Rectal smooth muscle tissue (tissue), 1 donor: ENCODE results near the gene KARS1.

Experiments
- H3K27ac ChIP-seq: one replicate; pipeline ENCODE4 v1.7.0; 2013; ENCODE audit warnings: low read depth, low read length, inconsistent platforms
- H3K27me3 ChIP-seq: one replicate; pipeline ENCODE4 v1.7.0; 2013; ENCODE audit warnings: low read length; ENCODE audit not compliant: control insufficient read depth, insufficient read depth
- H3K36me3 ChIP-seq: one replicate; pipeline ENCODE4 v1.7.0; 2013; ENCODE audit warnings: low read length; ENCODE audit not compliant: control insufficient read depth, insufficient read depth
- H3K4me1 ChIP-seq: one replicate; pipeline ENCODE4 v1.7.0; 2013; ENCODE audit warnings: low read length; ENCODE audit not compliant: control insufficient read depth, insufficient read depth
- H3K4me3 ChIP-seq: one replicate; pipeline ENCODE4 v1.7.0; 2013; ENCODE audit warnings: low read length
- H3K9ac ChIP-seq: one replicate; pipeline ENCODE4 v1.7.0; 2013; ENCODE audit warnings: low read length

Gene KARS1

DNA sequence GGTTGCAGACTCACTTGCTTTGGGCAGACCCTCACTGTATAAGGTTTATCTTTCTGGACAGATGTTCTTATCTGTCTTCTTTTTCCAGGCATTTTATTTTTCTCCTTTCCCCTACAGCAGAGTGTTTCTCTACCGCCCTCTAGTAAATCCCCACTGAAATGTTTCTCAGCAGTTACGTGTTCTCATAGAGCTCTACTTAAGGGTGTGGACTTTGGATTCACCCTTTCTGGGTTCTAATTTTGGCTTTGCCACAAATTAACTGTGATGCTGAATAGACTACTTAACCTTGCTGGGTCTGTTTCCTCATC lies 26.3 kb downstream of the KARS1 start:
- peaks cover 11% of the 10 kb centered on the region for H3K4me1 ChIP-seq
- H3K27ac ChIP-seq = no peak overlapping the region
- H3K9ac ChIP-seq = no peak overlapping the region
- peaks cover 24% of the 10 kb centered on the region for H3K36me3 ChIP-seq
- H3K27me3 ChIP-seq = no peaks in the 10 kb centered on the region
- H3K4me3 ChIP-seq = no peak overlapping the region

DNA sequence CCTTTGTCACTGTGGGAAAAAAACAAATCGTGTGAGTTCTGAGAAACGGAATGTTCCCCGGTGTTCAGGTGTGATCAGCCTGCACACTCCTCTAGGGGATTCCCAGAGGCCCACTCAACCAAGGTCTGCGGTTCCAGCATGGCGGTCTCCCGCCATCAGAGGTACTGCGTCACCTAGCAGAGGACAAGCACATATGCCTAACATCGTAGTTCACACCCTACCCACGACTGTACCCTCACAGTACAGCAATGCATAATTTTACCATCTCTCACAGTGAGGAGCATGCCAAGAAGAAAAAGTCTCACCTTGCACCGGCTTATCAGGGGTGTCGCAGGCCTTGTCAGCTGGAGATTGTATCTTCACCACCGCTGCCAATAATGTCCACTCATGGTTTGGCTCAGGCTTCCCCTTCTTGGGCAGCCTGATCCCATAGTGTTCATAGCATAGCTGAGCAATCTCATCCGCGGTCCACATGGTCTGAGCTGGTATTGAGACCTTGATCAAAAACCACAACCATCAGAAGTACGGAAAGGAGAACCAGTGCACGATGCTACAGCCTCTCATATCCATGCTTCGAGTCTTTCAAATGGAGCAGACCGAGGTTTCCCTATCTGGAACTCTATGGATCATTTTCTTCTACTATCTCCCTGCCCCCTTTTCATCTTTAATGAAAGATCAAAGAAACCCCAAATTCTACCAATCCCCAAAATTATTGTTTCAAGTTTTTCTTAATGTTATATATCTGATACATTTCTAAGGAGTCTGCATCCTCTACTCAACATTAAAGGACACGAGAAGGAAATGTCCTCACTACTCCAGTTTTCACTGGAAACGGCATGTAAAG lies 26.9 kb downstream of the KARS1 start:
- Histone ChIP-seq H3K4me1 (peaks cover 11% of the 10 kb centered on the region), H3K4me3 (no peak overlapping the region), H3K9ac (no peak overlapping the region), H3K36me3 (peaks cover 18% of the 10 kb centered on the region), H3K27ac (no peak overlapping the region), H3K27me3 (no peaks in the 10 kb centered on the region)

DNA sequence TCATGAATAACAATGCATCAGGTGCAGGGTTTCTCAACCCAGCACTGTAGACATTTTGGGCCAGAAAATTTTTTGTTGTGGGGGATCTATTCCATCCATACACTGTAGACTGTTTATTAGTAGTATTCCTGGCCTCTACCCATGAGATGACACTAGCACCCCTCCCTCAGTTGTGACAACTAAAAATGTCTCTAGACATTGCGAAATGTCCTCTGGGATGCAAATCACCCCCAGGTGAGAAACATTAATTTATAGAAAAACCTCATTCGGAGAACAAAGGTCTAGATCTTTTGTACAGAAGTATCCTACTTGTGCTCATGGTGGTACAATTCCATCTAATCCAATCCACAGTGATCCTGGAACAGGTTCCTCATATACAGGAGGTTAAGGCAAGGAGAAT lies 28.7 kb downstream of the KARS1 start:
- Histone ChIP-seq H3K27ac (no peak overlapping the region), H3K4me3 (no peak overlapping the region), H3K4me1 (peaks cover 11% of the 10 kb centered on the region), H3K9ac (no peak overlapping the region), H3K27me3 (no peaks in the 10 kb centered on the region), H3K36me3 (peaks cover 17% of the 10 kb centered on the region)

DNA sequence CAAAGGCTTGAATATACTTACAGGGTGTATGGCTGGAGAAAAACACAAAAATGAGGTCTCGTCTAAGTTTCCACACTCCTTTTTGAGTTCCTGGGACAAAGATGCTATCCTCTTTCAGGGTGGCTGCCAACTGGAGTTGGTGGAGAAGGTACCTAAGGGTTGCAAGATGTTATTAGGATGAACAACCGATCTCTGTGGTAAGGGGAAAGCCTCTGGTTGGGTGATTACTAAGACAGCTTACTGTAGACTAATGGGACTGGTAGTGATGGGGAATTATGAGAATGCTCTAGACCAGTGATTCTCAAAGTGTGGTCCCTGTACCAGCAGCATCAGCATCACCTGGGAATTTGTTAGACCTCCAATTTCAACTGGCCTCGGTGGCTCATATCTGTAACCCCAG lies 30.3 kb downstream of the KARS1 start:
- Histone ChIP-seq H3K36me3 (peaks cover 19% of the 10 kb centered on the region), H3K27me3 (no peaks in the 10 kb centered on the region), H3K4me1 (peaks cover 6% of the 10 kb centered on the region), H3K27ac (no peak overlapping the region), H3K9ac (no peak overlapping the region), H3K4me3 (no peak overlapping the region)

DNA sequence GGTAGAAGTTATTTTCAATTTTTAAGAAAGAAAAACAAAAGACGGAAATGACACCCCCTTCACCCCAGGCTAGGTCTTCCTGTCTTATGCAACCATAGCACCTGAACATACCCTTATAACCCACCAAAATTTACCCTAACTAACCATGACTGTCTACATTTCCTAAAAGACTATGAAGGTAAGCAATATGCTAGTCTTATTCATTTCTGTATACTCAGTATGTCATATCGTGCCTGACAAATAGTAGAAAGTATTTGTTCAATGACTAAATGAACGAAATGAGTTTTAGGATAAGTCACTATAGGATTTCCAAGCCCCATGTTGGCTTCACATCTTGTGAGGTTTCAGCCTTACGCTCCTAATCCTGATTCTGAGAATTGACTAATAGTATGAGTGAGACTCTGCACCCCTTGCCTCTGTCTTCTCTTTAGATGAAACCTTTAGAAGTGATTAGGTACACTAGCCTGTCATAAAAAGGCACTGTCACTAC lies 30.9 kb downstream of the KARS1 start:
- no peak overlapping the region for H3K4me3 ChIP-seq
- no peak overlapping the region for H3K9ac ChIP-seq
- peaks cover under 1% of the 10 kb centered on the region for H3K4me1 ChIP-seq
- H3K27ac ChIP-seq = no peak overlapping the region
- H3K27me3 ChIP-seq = no peaks in the 10 kb centered on the region
- peaks cover 21% of the 10 kb centered on the region for H3K36me3 ChIP-seq

DNA sequence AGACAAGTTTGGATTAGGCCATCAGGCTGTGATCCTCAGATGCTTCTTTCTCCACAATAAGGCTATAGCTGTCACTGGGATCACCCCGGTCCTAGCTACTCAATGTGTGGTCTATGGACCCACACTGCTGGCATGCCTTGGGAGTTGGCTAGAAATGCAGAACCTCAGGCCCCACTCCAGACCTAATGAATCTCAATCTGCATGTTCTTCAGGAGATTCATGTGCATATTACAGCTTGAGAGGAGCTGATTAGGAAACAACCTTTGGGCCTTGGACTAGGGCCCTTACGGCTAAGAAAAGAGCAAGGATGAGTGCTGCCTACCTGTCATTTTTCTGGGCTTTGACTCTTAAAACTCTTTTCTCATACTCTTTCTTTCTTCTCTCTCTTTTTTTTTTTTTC lies 31.8 kb downstream of the KARS1 start:
- Histone ChIP-seq H3K4me3 (no peak overlapping the region), H3K27me3 (no peaks in the 10 kb centered on the region), H3K36me3 (peaks cover 21% of the 10 kb centered on the region), H3K4me1 (no peaks in the 10 kb centered on the region), H3K9ac (no peak overlapping the region), H3K27ac (no peak overlapping the region)

DNA sequence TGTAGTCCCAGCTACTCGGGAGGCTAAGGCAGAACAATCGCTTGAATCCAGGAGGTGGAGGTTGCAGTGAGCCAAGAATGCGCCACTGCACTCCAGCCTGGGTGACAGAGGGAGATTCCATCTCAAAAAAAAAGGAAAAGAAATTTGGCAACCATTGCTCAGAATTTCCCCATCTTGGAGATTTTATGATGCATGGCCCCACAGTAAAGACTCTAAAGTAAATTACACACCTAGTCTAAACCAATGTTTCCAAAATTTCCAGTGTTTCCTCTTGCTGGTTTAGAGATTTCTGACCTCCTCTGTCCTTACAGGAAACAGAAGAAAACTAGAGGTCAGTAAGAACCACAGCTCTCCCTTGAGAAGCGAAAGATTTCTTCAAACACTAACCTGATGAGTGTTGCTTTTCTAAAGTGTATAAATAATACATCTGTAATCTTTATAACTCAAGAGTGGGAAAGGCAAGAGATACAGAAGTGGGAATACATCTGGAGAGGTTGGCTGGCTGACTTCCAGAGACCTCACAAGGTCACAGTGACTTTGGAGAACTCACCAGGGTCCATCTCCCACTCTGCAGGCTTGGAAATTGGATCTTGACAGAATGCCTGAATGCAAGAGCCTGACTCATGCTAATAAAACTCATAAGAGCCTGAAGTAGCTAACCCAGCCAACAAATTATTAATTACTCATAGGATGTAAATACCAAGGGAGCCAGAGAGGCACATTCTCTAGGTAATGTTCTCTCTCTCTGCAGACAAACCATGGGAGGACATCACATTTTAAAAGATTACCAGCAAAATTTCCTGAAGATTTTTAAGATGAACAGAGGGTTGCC lies 33.2 kb downstream of the KARS1 start:
- Histone ChIP-seq H3K4me1 (no peaks in the 10 kb centered on the region), H3K4me3 (no peak overlapping the region), H3K36me3 (peaks cover 22% of the 10 kb centered on the region), H3K27ac (no peak overlapping the region), H3K27me3 (no peaks in the 10 kb centered on the region), H3K9ac (no peak overlapping the region)

DNA sequence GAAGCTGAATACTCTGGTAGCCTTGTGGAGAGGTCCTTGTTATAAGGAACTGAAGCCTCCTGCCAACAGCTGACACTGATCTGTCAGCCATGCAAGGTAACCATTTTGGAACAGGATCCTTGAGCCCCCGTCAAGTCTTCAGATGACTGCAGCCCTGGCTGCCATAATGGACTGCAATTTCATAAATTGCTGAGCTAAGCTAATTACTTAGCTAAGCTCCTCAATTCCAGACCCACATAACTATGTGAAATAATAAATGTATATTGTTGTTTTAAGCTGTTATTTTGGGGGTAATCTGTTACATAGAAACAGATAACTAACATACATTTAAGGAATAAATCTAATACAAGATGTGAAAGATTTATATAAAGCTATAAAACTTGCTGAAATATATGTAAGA lies 41.0 kb downstream of the KARS1 start:
- Histone ChIP-seq H3K27me3 (no peaks in the 10 kb centered on the region), H3K4me3 (no peak overlapping the region), H3K36me3 (peaks cover 34% of the 10 kb centered on the region), H3K9ac (no peak overlapping the region), H3K4me1 (no peaks in the 10 kb centered on the region), H3K27ac (no peak overlapping the region)

DNA sequence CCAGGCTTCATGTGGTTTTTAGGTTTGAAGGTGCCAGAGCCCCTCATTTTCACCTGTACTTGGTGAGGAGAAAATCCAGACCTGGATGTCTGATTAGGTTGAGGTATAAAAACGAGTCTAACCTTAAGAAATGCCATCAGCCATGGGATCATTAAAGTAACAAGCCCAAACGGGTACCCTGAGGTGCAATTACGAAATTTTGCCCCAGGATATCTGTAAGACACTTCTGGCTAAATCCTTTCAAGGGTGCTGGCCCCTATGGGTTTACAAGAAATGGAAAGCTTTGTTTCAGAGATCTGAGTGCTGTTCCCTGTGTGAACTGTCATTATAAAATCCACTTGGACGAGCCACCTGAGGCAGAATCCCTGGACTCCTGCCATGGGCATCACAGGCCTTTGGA lies 44.2 kb downstream of the KARS1 start:
- H3K36me3 ChIP-seq = peaks cover 25% of the 10 kb centered on the region
- no peak overlapping the region for H3K4me3 ChIP-seq

DNA sequence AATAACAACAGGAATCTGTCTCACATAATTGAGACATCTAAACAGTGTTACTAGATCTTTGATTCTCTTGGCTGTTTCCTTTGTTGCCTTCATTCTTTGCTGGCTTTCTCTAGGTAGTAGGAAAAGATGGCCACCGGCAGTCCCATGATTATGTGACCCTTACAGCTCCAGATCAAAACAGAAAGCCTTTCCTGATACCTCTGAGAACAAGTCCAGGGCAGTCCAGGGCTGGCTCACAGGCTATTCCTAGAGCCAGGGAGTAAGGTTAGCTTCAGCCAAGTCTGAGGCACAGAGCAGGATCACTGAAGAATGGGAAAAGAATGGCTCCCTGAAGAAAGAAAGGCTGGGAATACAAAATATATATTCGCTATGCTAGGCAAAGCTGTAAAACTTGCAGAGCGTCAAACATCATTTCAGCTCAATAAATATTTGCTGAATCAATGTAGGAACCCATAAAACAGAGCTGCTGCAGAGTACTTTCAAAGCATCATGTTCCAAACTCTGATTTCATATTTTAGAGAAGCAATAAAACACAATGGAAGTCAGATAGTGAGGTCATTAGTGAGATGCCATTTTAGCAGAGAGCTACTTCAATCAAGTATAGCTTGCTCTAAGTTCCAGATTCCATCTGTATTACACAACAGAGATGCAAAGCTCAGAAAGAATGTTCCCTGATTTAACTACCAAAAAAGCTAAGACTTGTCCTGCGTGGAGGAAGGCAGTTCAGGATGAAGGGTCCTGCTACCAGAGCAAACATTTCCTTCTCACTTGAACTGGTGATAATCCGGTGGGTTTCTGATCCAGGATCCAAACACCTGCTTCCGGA lies 47.8 kb downstream of the KARS1 start:
- Histone ChIP-seq H3K4me1 (peaks cover 4% of the 10 kb centered on the region), H3K4me3 (no peak overlapping the region), H3K27ac (peak overlapping the region; percentile 70), H3K27me3 (no peaks in the 10 kb centered on the region), H3K9ac (no peak overlapping the region), H3K36me3 (peaks cover 20% of the 10 kb centered on the region)

More for the DNA sequence above, 44.2 kb downstream of the KARS1 start:
- H3K4me1 ChIP-seq = peaks cover 4% of the 10 kb centered on the region
- H3K27me3 ChIP-seq = no peaks in the 10 kb centered on the region
- H3K9ac ChIP-seq = no peak overlapping the region
- H3K27ac ChIP-seq = no peak overlapping the region

DNA sequence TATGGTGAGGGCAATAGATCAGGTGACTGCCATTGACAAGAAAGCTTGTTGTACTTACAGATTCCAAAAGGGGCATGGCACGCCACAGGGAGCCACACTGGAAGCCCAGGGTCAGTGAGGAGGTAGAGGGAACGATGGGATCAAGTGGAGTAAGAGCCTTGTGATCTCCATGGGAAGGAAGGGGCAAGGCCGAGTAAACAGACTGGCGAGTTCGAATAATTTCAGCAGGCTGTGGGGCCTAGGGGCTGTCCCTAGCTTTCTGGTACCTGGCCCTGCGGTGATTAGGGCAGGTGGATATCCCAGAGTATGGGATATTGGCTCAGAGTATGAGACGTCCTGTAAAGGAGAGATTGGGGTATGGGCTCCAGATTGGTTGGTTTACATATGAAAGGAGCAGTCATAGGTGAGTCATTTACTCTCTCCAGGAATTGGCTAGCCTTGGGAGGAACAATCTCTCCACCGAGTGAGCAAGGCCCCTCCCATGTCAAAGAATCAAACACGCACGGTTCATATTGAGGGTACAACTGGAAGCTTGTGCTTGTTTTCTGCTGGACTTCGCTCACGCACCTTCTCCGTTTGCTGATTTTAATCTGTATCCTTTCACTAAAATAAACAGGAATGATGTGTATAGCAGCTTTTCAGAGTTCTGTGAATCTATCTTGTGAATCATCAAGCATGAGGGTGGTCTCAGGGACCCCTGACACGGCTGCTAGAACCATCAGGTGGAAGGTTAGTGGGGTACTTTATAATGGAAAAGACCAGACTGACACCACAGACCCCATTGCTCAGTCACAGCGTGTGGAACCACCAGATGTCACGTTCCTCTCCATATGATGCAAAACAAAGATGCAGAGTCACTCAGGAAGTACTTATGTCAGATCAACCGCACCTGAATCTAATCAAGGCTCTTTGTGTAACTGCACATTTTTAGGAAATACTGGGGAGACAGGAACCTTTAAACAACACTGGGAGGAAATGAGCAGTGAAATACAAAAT lies 53.3 kb downstream of the KARS1 start:
- no peaks in the 10 kb centered on the region for H3K27me3 ChIP-seq
- peaks cover 16% of the 10 kb centered on the region for H3K4me1 ChIP-seq
- H3K9ac ChIP-seq = no peak overlapping the region
- peaks cover 4% of the 10 kb centered on the region for H3K36me3 ChIP-seq
- H3K27ac ChIP-seq = no peak overlapping the region
- H3K4me3 ChIP-seq = no peak overlapping the region
